Peyer's patch (tissue), 4 donors: ENCODE results near the gene TNFRSF13B.

Experiments
- CTCF ChIP-seq, 6 experiments: fragments of 450-650 bp in 4 of 6; fragments of 200-600 bp in 2 of 6; sonication (generic) in 1 of 6; IDR thresholded peaks; one replicate each; pipeline ENCODE4 v1.5.1; 2017 to 2019; ENCODE audit warnings: antibody characterized with exemption in 6 of 6, mild to moderate bottlenecking in 3 of 6, moderate library complexity in 1 of 6
- POLR2A ChIP-seq, 2 donors: fragments of 450-650 bp; IDR thresholded peaks; one replicate each; pipeline ENCODE4 v1.5.1; 2017; ENCODE audit warnings: antibody characterized with exemption in 2 of 2, mild to moderate bottlenecking in 2 of 2, moderate library complexity in 2 of 2

DNA sequence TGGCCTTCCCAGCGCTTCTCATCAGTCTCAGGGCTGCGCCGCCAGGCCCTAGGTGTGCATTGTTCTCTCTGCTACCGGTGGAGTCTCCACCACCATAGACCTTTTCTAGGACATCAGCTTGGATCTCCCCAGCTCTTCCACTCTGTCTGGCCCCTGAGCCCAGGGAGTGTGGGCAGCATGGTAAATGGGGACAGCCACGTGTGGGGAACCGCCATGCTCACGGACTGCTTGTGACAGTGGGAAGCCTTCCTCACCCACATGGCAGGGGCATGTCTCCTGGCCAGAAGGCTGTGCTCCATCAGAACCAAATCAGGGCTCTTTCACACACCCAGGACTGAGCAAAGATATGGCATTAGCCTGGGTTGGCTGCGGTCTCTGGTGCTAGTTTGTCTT lies 51.3 kb downstream of the TNFRSF13B start:
- TF ChIP-seq POLR2A (IDR thresholded peaks at IDR 0.05): no peak
- TF ChIP-seq CTCF (IDR thresholded peaks at IDR 0.05): no peak
